LoVo (cell line): ENCODE results near the gene PDK4.
"Not testable (repeated sequence)": the region's sequence is repeated elsewhere in the genome, so short reads cannot be mapped to it uniquely, and the experiment has no call there.

Source experiments
- DNase-seq: peaks from one replicate; pipeline ENCODE4 v3.0.0-alpha.2; 2016; ENCODE audit warnings: low spot score

The PDK4 gene

DNA sequence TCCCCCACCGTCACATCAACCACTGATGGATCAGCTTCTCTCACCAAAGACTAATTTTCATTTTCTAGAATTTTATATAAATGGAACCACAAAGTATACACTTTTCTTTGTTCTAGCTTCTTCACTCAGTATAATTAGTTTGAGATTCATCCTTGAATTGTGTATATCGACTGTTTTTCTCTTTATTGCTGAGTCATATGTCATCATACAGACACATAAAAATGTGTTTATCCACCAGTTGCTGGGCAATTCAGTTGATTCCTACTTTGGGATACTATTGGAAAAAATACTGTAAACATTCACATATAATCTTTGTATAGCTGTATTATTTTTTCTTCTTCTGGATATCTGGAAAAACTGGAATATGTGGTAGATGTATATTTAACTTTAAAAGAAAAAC lies 26.6 kb downstream of the PDK4 start:
- no peak for DNase-seq

DNA sequence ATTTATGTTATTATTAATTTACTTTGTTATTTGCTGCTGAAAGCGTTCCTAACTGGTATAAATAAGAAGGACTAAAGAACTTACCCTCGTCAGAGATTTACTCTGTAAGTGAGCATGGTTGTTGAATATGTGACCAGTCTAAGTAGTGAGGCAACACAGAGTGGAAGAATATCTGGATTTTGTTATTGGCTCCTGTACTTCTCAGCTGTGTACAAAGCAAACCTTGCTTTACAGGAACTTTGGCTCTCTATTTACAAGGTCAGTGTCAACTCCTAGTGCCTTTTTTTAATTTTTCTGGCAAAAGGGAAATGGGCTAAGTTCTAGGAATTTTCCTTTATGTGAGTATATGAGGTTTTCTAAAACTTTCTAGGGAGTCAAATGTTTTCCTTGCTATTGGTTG lies 35.6 kb downstream of the PDK4 start:
- no peak for DNase-seq

DNA sequence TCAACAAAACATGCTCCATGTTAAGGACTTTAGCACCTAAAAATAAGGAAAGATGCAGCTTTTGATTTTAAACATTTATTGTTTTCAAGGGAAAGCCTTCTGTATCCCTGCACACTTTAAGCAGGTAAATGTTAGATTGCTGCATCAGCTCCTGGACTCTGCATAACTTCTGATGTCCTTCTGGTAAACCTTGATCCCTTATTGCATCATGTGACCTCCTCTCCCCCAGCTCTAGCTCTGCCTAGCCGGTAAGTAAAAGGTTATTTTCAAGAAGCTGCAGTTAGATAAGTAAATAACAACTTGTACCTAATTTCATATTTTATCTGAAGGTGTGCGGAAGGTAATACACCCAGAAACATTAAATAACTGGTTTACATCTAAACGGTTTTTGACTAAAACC lies 37.5 kb downstream of the PDK4 start:
- no peak for DNase-seq

- no peak for DNase-seq
Measured at GRCh38 chr7:95556777-95557176, 39.5 kb downstream of the PDK4 start.

- no peak for DNase-seq
Measured at GRCh38 chr7:95553939-95554338, 42.4 kb downstream of the PDK4 start.

DNA sequence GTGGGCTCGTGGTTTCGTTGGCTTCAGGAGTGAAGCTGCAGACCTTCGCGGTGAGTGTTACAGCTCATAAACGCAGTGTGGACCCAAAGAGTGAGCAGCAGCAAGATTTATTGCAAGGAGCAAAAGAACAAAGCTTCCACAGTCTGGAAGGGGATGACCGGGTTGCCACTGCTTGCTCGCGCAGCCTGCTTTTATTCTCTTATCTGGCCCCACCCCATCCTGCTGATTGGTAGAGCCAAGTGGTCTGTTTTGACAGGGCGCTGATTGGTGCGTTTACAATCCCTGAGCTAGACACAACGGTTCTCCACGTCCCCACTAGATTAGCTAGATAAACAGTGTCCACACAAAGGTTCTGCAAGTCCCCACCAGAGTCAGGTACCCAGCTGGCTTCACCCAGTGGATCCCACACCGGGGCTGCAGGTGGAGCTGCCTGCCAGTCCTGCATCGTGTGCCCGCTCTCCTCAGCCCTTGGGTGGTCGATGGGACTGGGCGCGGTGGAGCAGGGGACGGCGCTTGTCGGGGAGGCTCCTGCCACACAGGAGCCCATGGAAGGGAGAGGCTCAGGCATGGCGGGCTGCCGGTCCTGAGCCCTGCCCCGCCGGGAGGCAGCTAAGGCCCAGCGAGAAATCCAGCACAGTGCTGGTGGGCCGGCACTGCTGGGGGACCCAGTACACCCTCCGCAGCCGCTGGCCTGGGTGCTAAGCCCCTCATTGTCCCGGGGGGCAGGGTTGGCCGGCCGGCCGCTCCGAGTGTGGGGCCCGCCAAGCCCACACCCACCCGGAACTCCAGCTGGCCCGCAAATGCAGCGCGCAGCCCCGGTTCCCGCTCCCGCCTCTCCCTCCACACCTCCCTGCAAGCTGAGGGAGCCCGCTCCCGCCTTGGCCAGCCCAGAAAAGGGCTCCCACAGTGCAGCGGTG lies 44.0 kb downstream of the PDK4 start:
- DNase-seq, result not testable (repeated sequence)

GRCh38 chr7:95550546-95550945 lies 45.8 kb downstream of the PDK4 start:
- DNase-seq, result no peak

DNA sequence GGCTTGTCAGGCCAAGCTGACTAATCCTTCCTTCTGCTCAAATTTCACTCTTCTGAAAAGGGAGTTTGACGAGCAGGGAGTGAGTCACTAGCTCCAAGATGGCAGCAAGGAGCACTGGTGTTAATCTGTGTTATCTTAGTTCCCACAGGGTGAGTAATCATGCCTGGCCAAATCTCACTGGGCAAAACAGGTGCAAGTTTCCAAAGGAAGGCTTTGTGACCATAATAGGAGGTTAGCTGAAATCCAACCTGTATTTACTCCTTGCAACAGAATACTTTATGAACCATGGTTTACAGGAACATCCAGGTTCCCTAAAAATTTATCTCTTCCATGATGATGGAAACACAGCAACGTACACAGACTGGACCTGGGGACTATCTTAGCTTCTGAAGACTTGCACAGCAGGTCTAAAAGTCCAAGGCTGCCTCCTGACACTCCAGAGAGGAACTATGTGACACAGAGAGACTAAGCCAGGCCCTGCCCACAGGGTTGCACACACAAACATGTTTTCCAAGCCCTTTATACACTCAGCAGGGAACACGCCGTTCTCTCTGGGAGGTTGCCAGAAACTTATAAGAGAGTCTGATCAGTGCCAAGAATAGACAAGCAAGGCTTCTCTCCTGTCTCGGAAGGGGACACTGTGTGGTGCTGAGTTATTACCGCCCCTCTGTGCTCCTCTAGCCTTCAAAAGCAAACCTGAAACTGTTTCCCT lies 46.3 kb downstream of the PDK4 start:
- DNase-seq, result peak; percentile 86

DNA sequence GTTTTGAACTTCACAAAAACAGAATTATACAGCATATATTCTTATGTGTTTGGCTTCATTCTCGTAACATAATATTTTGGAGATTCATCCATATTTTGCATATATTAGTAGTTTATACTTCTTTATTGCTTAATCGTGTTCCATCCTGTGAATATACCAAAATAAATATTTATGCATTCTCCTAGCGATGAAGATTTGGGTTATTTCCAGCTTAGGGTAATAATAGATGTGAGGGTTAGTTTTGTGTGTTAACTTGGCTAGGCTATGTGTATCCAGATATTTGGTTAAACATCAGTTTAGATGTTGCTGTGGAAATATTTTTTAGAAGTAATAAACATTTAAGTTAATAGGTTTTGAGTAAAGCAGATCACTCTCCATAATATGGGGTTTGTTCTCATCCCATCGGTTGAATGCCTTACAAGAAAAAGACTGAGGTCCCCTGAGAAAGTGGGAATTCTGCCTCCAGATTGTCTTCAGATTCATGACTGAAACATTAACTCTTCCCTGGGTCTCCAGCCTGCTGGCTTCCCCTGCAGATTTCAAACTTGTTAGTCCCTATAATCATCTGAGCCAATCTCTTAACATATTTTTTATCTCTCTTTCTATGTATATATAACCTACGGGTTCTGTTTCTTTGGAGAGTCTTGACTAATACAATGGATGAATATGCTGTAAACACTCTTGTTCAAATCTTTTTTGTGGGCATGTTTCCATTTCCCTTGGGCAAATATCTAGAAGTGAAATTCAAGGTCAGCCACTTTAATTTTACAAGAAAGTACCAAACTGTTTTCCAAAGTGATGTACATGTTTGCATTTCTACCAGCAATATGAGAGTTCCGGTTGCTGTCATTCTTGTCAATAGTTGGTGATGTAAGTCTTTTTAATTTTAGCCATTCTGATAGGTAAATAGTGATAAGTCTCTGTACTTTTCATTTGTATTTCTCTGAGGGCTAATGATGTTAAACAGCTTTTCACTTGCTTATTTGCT lies 48.7 kb downstream of the PDK4 start:
- no peak for DNase-seq

GRCh38 chr7:95546647-95547046 lies 49.7 kb downstream of the PDK4 start:
- no peak for DNase-seq

DNA sequence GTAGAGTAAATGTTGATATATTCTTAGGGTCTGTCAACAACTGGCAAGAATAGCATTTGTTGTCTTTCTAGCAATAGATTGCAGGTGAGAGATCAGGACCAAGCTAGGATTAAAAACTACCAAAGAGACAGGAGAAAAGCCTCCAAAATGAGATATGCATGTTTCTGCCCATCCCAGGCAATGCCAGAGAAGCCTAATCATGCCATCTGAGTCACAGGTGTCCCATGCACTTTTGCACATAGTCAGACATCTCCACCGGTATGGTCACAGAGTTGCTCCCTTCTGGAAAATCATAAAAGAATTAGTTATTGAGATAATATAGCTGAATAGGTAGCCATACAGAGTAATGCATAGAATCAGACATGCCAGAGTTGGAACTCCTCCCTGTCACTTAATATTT lies 50.6 kb downstream of the PDK4 start:
- DNase-seq, result no peak

DNA sequence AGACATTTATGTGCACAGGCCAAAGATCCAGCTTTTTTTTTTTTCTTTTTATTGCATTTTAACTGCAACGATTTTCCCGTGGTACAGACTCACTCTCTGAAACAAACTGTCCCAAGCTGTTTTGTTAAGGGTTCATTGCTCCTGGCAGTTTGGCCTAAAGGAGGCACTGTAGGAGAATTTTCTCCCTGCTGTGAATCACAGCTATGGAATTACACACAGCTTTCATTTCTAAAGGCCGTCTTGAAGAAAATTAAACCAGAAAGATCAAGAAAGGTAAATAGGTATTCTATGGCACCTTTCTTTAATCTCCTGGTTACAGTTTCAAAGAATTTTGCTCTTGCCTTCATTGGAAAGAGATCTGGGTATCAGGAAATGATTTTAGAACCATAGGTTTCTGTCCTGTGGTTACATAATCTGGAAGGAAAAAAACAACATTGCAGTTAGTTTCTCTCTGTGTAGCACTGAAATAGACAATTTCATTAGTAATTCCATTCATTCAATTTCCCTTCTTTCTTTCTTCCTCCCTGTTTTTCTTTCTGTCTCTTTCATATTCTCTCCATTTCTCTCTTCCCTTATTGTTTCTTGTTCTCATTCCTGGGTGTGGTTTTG lies 51.2 kb downstream of the PDK4 start:
- peak; percentile 67 for DNase-seq

DNA sequence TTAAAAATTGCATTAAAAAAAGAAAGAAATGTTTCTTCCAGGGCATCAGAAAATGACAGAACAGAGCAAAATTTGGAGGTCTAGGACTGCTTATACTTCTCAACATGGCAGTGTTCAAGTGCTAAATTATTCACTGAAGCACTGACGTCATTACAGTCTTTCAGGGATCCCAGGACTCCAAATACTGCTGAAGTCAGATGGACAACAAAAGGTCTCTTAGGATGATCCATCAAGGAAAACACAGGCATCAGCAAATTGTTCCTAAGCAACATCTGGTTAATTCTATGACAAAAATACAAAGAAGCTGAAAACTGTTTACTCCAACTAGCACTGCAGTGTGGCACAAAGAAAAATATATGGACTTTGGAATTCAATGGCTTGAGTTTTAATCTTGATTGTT lies 52.1 kb downstream of the PDK4 start:
- DNase-seq, result no peak

DNA sequence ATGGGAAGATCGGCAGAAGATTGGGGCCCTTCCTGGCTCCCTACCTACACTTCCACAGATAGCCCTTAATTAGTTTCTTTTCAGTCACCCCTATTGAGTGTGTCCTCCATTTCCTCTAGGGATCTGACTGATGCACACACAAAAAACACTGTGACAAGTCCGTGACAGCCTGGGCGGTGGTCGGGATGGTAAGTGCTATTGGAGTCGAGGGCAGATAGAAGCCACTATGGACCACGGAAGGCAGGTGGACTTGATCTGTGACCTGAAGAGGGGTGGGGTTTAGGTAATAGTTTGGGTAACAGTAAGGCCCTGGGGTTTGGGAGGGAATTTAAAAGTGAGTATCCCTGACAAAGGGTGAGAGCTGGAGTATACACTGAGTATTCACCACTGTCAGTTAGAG lies 53.0 kb downstream of the PDK4 start:
- DNase-seq, result no peak

- DNase-seq, result no peak
Measured at GRCh38 chr7:95540366-95540765, 56.0 kb downstream of the PDK4 start.

DNA sequence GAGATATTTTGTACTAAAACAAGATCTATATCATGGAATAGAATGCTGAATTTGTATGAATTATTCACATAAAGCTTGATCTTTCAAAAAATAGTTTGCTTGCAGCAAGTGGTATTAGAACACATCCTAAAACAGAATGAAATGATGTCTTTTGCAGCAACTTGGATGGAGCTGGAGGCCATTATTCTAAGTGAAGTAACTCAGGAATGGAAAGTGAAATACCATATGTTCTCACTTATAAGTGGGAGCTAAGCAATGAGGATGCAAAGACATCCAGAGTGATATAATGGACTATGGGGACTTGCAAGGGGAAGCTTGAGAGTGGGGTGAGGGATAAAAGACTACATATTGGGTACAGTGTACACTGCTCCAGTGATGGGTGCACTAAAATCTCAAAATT lies 56.9 kb downstream of the PDK4 start:
- DNase-seq, result no peak

- DNase-seq, result no peak
Measured at GRCh38 chr7:95537468-95537867, 58.8 kb downstream of the PDK4 start.

DNA sequence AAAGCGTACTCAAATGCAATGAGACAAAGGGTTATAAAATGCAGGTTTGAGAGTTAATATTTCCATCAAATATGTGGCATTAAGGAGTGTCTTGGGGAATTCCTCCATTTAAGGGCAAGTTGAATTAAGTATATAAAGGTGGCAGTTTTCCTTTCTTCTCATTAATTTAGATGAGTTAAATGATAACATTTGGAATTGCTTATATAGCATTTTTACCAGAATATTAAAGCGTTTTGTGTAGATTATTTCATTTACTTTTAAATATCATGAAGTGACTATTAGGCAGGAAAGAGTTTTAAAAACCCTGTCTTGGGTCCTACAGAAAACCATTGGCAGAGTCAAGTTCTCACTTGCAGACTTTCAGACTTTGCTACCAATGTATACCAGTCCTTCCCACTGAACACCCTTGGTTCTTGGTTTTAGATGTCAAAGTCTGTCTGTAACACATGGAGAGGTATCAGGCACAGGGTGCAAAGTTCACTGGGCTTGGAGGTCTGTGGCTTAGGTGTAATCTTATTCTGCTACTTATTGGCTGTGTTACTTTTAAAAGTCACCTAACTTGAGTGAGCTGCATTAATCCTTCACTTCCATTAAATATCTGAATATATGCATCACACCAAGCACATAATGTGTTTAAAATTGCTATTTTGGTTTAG lies 59.5 kb downstream of the PDK4 start:
- DNase-seq, result no peak

DNA sequence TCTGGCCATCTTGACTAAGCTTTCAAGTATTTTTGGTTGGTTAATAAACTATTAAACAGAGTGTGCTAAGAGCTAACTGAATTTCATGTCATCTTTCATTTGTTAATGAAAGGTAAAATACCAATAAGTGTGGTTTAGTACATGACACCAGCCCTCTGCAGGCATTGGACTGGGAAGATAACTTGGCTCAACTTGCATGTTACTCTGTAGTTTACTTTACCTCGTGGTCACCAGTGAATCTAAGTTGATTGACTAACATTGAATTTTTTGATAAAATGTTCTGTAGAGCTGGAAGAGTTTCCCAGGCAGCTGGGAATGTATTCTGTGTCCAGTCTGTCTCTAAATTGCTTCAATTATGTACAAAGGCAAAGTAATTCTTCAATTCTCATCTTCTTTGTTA lies 60.7 kb downstream of the PDK4 start:
- no peak for DNase-seq

DNA sequence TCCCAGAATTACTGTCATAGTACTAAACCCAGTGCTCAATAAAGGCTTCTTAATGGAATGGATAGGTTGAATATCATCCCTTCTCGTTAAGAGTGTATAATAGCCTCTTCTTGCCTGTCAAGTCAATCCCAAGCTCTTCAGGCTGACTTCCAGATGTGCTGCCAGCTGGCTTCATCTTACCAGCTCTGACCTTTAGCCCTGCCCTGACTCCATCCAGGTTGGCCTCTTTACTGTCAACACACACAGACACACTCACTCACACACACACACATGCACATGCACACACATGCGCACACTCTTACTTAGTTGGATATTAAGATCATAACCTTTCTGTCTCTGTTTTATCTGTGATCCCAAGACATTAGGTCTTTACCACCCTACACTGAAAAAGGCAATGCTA lies 61.5 kb downstream of the PDK4 start:
- no peak for DNase-seq
